Endothelial cell of umbilical vein (primary cell): ENCODE results near the gene CPNE5. TPM values are rescaled to one million over a fixed set of nuclear protein-coding genes. Genes with fewer than 3 reads are reported as not detected.

ENCODE experiments used
- BruUV-seq: library from RNA; stranded (reverse); fragments of 400-500 nt; replicated peaks from 2 replicates; lab custom pipeline; 2021; lab: Mats Ljungman, UMichigan
- CTCF ChIA-PET: fragments of 300-600, 350-600 bp; sonication (Branson Sonifier 250); formaldehyde crosslinking; loops from one replicate; lab custom pipeline; 2021; ENCODE audit warnings: antibody characterized with exemption, inconsistent platforms; lab: Charles Lee
- POLR2A ChIA-PET: fragments of 300-600, 350-600 bp; sonication (Branson Sonifier 250); formaldehyde crosslinking; loops from one replicate; lab custom pipeline; 2021; ENCODE audit warnings: antibody characterized with exemption, inconsistent platforms; lab: Charles Lee
- DNase-seq: peaks from one replicate; pipeline ENCODE4 v3.0.0-alpha.2; 2011; ENCODE audit warnings: low read depth, low spot score
- FAIRE-seq: peaks from 2 replicates; lab custom pipeline; 2011; peaks lifted over from hg19 to GRCh38; lab: Jason Lieb, UNC
- H2AFZ ChIP-seq: 2 replicates; pipeline ENCODE4 v1.6.0; 2012; ENCODE audit warnings: low read depth, low read length, control low read depth, inconsistent platforms
- H3K27ac ChIP-seq: 2 replicates; pipeline ENCODE4 v1.5.1; 2011; ENCODE audit warnings: low read depth, mild to moderate bottlenecking, control low read depth, low read length, moderate library complexity; ENCODE audit not compliant: insufficient read depth
- H3K27me3 ChIP-seq, 2 experiments: 2 replicates each; pipeline versions ENCODE4 v1.6.0 to v1.6.1; 2011; ENCODE audit warnings: low read length in 2 of 2, mixed read lengths in 1 of 2; ENCODE audit not compliant: control insufficient read depth in 2 of 2, insufficient read depth in 2 of 2
- H3K36me3 ChIP-seq, 2 experiments: 2 replicates in 1 of 2; 3 replicates in 1 of 2; pipeline ENCODE4 v1.5.1; 2011; ENCODE audit warnings: low read length in 2 of 2, mild to moderate bottlenecking in 1 of 2, moderate library complexity in 1 of 2; ENCODE audit not compliant: control insufficient read depth in 2 of 2, insufficient read depth in 2 of 2; ENCODE audit errors: extremely low read depth in 1 of 2
- H3K4me1 ChIP-seq: 3 replicates; pipeline ENCODE4 v1.5.1; 2011; ENCODE audit warnings: mild to moderate bottlenecking, low read length; ENCODE audit not compliant: control insufficient read depth, insufficient read depth; ENCODE audit errors: extremely low read depth
- H3K4me2 ChIP-seq: 2 replicates; pipeline ENCODE4 v1.6.1; 2011; ENCODE audit warnings: low read length, control low read depth, mixed read lengths; ENCODE audit not compliant: insufficient read depth
- H3K4me3 ChIP-seq, 3 experiments: fragments of 200-600 bp in 1 of 3; sonication (generic), shearing (Covaris generic) in 1 of 3; replicated peaks in 1 of 3; 2 replicates each; pipeline ENCODE4 v1.5.1; 2011 to 2016; ENCODE audit warnings: control low read depth in 3 of 3, low read length in 3 of 3, mild to moderate bottlenecking in 2 of 3, inconsistent platforms in 1 of 3, low read depth in 1 of 3, moderate library complexity in 1 of 3; ENCODE audit not compliant: insufficient read depth in 1 of 3
- H3K79me2 ChIP-seq: 2 replicates; pipeline ENCODE4 v1.6.0; 2012; ENCODE audit warnings: low read length, inconsistent platforms; ENCODE audit not compliant: control insufficient read depth, insufficient read depth
- H3K9ac ChIP-seq: replicated peaks from 2 replicates; pipeline ENCODE3; 2011; ENCODE audit warnings: low read length, control low read depth; ENCODE audit not compliant: insufficient read depth; ENCODE audit errors: extremely low read depth
- H3K9me1 ChIP-seq: replicated peaks from 3 replicates; pipeline ENCODE4 v1.6.0; 2011; ENCODE audit warnings: mild to moderate bottlenecking, low read length; ENCODE audit not compliant: control insufficient read depth, insufficient read depth; ENCODE audit errors: extremely low read depth
- H3K9me3 ChIP-seq: replicated peaks from 2 replicates; pipeline ENCODE4 v1.5.1; 2012; ENCODE audit warnings: low read length, inconsistent platforms; ENCODE audit not compliant: control insufficient read depth, insufficient read depth
- H4K20me1 ChIP-seq: replicated peaks from 2 replicates; pipeline ENCODE3; 2011; ENCODE audit warnings: mild to moderate bottlenecking, low read length; ENCODE audit not compliant: control insufficient read depth, insufficient read depth; ENCODE audit errors: extremely low read depth
- CTCF ChIP-seq, 2 donors: IDR thresholded peaks; 1 replicate in 1 of 2; 2 replicates in 1 of 2; pipeline ENCODE4 v1.5.1; 2011; ENCODE audit warnings: low read length in 2 of 2, mild to moderate bottlenecking in 2 of 2, moderate library complexity in 2 of 2, control low read depth in 1 of 2, inconsistent platforms in 1 of 2, low read depth in 1 of 2; ENCODE audit not compliant: insufficient read depth in 1 of 2; ENCODE audit errors: extremely low read depth in 1 of 2
- EZH2 ChIP-seq: IDR thresholded peaks from 2 replicates; pipeline ENCODE4 v1.6.1; 2012; ENCODE audit warnings: borderline replicate concordance, low read depth, mild to moderate bottlenecking, moderate library complexity, low read length, inconsistent platforms; ENCODE audit not compliant: severe bottlenecking
- FOS ChIP-seq: IDR thresholded peaks from 2 replicates; pipeline ENCODE4 v1.6.1; 2011; ENCODE audit warnings: mild to moderate bottlenecking, low read length, moderate library complexity, borderline replicate concordance; ENCODE audit not compliant: insufficient read depth
- GATA2 ChIP-seq: IDR thresholded peaks from 2 replicates; pipeline ENCODE4 v1.7.0; 2011; ENCODE audit warnings: low read depth, mild to moderate bottlenecking, moderate library complexity, mixed read lengths, low read length; ENCODE audit not compliant: insufficient read length, insufficient read depth
- JUN ChIP-seq: IDR thresholded peaks from 2 replicates; pipeline ENCODE4 v1.6.1; 2011; ENCODE audit warnings: borderline replicate concordance, low read depth; ENCODE audit not compliant: insufficient read length, insufficient read depth
- MAX ChIP-seq: IDR thresholded peaks from 2 replicates; pipeline ENCODE4 v1.6.1; 2011; ENCODE audit not compliant: insufficient read depth, insufficient read length
- MYC ChIP-seq: IDR thresholded peaks from one replicate; pipeline ENCODE4 v1.6.1; 2011; ENCODE audit warnings: mild to moderate bottlenecking, low read depth, low read length
- POLR2A ChIP-seq: IDR thresholded peaks from 2 replicates; pipeline ENCODE4 v1.6.1; 2012; ENCODE audit warnings: low read depth, mild to moderate bottlenecking, control low read depth, low read length
- POLR2AphosphoS5 ChIP-seq: IDR thresholded peaks from 2 replicates; pipeline ENCODE4 v1.6.1; 2012; ENCODE audit warnings: low read depth, mild to moderate bottlenecking, control low read depth, low read length, moderate library complexity; ENCODE audit not compliant: insufficient read depth
- dilution Hi-C: fragments of 300-500 bp; cut with MboI; formaldehyde crosslinking; loops from one replicate; pipeline ENCODE4 v1.15.0; 2019; ENCODE audit warnings: low sequenced_read_pairs; ENCODE audit not compliant: extremely low pct_ligation_motif_present
- intact Hi-C: fragments of 100-400 bp; cut with micrococcal nuclease; formaldehyde crosslinking; loops from one replicate; pipeline ENCODE4 v1.10.0; 2022
- polyA plus RNA-seq, 4 experiments: library from polyadenylated mRNA; depleted of rRNA in 3 of 4; stranded (reverse) in 3 of 4; unstranded in 1 of 4; fragments of >200 nt; gene quantifications; 2 replicates each; pipeline versions ENCODE4 v1.2.1 to v1.2.3, GENCODE V29; 2011 to 2012; ENCODE audit warnings: missing spikeins in 1 of 4
- total RNA-seq: library from RNA; stranded (reverse); gene quantifications from 2 replicates; pipeline ENCODE4 v1.2.3, GENCODE V29; 2021

Gene CPNE5
- total and polyA plus RNA-seq, 2 donors (not counting 3 experiments of a cell fraction or from before 2014, with no cell fraction given): 18.8 to 49.4 TPM

GRCh38 chr6:36837022-36837339, 2.3 kb downstream of the CPNE5 start:
- DNase-seq (no peak), FAIRE-seq (no peak)
- ChIA-PET CTCF (interaction anchor here (1.0 kb wide), 1 partner anchor 181 kb away, joined by 3 read pairs; no protein-coding TSS in a partner anchor), POLR2A (no interaction called here)
- no TSS peak for BruUV-seq
- H3K4me1 ChIP-seq: peaks cover 24% of the 10 kb centered on the region
- no peak overlapping the region for H3K4me3 ChIP-seq
- no peak overlapping the region for H3K9ac ChIP-seq
- H3K27me3 ChIP-seq: no peaks in the 10 kb centered on the region
- no peak overlapping the region for H2AFZ ChIP-seq
- H3K27ac ChIP-seq: no peak overlapping the region
- no peaks in the 10 kb centered on the region for H3K9me1 ChIP-seq
- H4K20me1 ChIP-seq: no peaks in the 10 kb centered on the region
- TF ChIP-seq GATA2: no peak
- TF ChIP-seq MAX: no peak
- no peak for TF ChIP-seq POLR2AphosphoS5
- no peak for TF ChIP-seq POLR2A
- no peak for TF ChIP-seq FOS
- no peak for TF ChIP-seq MYC
- no peak for TF ChIP-seq CTCF (IDR thresholded peaks at IDR 0.05; ENCODE audit: extremely low read depth in 1 of 2, insufficient read depth in 1 of 2, low read depth in 1 of 2, low read length in 2 of 2)
- TF ChIP-seq JUN: no peak
- TF ChIP-seq EZH2: no peak
- H3K36me3 ChIP-seq: peaks cover 0 to 8% of the 10 kb centered on the region in 2 experiments
- H3K9me3 ChIP-seq: no peaks in the 10 kb centered on the region
- dilution Hi-C loops: no loop called here
- H3K4me2 ChIP-seq: no peak overlapping the region
- no peaks in the 10 kb centered on the region for H3K79me2 ChIP-seq
- intact Hi-C loops: no loop called here
